HG02571 (cell line): ENCODE measurements around the gene CALU.

Experiments used
- ATAC-seq: cut with Tn5 transposase; IDR thresholded peaks from one replicate; pipeline ENCODE4 v1.9.1; 2021; ENCODE audit warnings: mild to moderate bottlenecking, moderate library complexity; ENCODE audit not compliant: unreplicated experiment

CALU gene

GRCh38 chr7:128744366-128744905 is 5.3 kb downstream of the CALU start:
- no peak for ATAC-seq

DNA sequence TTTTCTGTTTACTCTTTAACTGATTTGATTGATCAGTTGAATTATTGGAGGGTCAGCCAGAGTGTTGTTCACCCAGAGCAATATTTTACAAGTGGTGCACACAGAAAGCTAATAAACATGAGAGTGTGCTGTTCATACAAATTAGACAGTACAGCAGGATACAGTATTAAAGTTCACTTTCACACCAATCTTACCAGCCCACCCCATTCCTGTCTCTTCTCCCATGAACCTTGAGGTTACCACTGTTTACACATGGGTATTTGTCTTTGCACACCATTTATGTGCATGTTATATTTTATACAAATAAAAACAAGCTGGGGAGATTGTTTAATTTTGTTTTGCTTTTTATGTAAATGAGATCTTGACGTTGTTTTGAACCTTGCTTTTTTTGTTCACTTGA is 6.5 kb downstream of the CALU start:
- no peak for ATAC-seq

GRCh38 chr7:128747327-128748079 is 8.3 kb downstream of the CALU start:
- ATAC-seq: no peak

DNA sequence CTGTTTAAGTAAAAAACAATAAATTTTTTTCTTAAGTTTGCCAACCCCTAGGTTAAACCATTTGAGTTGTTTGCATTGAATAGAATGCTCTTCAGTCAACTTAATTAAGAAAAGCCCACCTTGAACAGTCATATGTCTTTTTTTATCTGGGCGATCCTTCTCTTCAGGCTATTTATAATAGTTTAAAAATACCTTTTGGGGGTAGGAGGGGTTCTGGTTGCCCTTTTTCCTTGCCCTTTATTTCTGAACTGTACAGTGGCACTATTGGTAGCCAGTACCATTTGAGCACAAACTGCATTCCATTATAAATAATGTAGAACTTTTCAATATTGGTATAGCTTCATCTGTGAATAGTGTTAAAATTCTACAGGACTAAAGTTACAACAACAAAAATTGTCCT is 13.1 kb downstream of the CALU start:
- no peak for ATAC-seq

GRCh38 chr7:128755075-128755818 is 16.1 kb downstream of the CALU start:
- ATAC-seq: no peak

DNA sequence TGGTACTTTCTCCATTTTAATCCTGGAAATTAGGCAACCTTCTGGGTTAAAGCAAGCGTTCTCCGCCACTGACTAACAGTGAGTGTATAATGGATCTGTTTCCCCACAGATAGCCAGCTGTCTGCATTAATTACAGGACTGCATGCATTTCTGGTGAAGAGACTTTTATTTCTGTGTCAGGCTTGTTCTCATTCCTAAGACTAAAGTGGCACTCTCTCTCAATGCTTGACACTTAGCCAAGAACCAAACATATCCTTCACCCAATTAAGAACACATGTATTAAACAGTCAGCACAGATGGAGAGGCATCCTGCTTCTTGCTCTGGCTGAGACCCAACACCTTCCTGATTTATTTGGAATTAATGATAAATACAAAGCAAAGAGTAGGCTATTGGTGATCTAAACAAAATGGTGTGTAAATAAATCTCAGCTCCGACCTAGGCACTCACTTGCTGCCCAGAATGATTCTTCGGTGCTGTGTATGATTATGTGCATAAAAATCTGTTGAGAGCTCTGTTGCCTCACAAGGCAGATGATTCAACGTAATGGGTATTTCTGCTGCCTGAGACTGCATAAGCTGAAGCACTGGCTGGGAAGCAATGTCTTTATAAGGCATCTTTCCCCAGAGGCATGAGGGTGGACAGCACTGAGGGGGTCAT is 16.8 kb downstream of the CALU start:
- ATAC-seq: no peak

DNA sequence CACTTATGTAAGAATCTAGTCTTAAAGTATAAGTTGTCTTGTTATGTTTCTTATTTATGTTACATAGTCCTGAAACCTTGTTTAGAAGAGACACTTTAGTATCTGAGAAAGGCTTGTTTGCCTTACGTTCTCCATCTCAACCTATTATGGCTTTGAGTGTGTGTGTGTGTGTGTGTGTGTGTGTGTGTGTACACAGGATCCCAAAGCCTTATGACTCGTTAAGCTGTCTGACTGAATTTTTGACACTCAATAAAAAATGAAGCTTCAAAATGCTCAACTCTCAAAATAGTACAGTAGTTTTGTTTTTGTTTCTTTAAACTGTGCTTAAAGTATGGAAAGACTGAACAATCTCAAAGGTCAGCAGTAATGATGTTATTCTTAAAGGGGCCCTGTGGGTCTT is 18.0 kb downstream of the CALU start:
- no peak for ATAC-seq

- no peak for ATAC-seq
Measured at GRCh38 chr7:128758553-128758952, 19.4 kb downstream of the CALU start.

DNA sequence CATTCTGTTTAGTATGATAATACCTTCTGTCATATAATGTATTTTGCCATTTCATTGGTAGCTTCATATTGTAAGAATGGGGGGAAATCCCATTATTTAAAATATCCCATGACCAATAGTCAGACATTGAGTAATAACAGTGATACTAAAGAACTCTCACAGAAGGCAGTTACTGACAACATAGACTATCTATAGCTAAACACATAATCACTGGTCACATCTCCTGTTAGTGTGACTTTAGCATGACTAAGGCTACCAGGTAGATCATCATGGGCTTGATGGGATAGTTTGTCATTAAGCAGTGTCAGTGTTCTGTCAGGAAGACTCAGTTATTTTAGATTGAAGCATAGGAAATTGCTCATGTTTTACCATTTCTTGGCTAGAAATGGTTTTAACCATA is 20.1 kb downstream of the CALU start:
- no peak for ATAC-seq

DNA sequence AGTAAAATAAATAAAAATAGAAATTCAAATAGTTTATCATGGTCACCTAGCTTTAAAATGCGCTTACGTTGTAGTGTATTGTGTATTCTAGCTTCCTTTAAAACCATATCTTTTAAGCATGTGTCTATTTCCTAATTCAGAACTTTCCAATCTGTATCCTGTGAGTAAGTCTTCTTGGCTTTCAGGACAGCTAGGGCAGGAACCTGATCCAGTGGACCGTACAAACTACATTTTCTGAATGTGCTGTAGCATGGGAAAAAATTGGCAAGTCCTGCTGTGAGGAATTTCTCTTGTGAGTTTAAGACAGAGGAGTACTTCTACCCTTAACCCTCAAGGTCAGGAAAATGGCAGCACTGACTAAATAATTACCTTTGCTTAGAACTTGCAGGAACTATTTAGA is 24.4 kb downstream of the CALU start:
- ATAC-seq: no peak

- ATAC-seq: no peak
Measured at GRCh38 chr7:128767475-128768110, 28.4 kb downstream of the CALU start.

GRCh38 chr7:128770233-128770632 is 31.1 kb downstream of the CALU start:
- ATAC-seq: no peak

DNA sequence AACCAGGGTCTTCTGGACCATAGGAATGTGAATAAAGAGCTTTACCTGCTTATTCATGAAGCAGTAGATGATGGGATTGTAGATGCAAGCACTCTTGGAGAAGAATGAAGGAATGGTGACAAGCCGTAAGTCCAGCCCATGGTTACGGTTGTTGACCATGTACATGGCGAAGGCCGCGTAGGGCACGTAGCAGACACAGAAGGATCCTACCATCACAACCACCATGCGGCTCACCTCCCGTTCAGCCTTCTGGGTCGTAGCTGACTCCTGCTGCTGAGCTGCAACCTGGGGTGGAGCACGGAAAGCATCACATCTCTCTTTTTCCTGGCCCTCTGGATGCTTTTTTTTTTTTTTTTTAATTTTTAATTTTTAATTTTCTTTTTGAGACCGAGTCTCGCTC is 34.4 kb downstream of the CALU start:
- no peak for ATAC-seq

DNA sequence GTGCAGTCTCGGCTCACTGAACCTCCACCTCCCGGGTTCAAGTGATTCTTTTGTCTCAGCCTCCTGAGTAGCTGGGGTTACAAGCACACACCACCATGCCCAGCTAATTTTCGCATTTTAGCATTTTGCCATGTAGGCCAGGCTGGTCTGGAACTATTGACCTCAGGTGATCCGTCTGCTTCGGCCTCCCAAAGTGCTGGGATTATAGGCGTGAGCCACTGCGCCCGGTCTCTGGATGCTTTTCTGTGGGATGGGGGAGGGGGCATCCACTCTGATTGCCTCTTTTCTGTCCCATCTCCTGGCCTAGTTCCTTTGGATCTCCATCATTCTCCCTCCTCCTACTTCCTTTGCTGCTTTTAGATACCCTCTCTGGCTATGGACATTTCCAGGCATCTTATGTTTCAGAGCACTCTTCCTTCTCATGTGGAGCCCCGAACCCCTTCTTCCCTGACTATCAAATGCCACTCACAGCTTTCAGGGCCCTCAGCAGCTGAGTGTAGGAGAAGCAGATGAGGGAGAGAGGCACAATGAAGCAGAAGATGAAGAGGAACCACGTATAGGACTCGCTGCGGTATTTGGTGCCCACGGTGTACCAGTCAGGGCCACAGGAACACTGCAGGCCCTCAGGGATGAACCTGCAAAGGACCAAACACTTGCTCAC is 35.0 kb downstream of the CALU start:
- ATAC-seq: no peak

- no peak for ATAC-seq
Measured at GRCh38 chr7:128774921-128775320, 35.8 kb downstream of the CALU start.

- ATAC-seq: no peak
Measured at GRCh38 chr7:128775744-128776474, 36.8 kb downstream of the CALU start, which contains the start of gene OPN1SW. OPN1SW (minus strand) TSS chr7:128775794; CDS start chr7:128775781, 13 bp downstream.

- no peak for ATAC-seq
Measured at GRCh38 chr7:128777156-128778123, 38.3 kb downstream of the CALU start.

DNA sequence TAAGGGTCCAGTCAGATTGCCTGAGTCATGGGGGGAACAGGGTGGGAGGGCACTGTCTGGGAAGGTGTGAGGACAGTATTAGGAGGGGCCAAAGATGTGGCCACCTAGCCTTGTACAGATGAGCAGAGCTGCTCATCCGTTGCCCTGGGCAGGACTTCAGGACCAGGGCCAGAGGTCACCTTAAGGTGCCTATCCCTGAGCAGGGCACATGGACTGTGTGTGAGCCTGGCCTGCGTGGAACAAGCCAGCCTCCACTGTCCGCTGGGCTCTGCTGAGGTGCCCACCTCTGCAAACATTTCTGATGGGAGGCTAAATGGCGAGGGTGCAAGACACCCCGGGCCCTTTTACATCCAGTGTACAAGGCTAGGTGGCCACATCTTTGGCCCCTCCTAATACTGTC is 39.8 kb downstream of the CALU start:
- no peak for ATAC-seq

GRCh38 chr7:128781126-128781525 is 42.0 kb downstream of the CALU start:
- no peak for ATAC-seq
